ENCODE data around the gene FALEC. TPM values are rescaled to one million over a fixed set of nuclear protein-coding genes. Genes with fewer than 3 reads are reported as not detected.
A peak's percentile ranks its signal among the peaks of the same experiment; 100 is the strongest.

The FALEC gene
- total and polyA plus RNA-seq, 8 donors = 0.93 TPM; not detected in 7

DNA sequence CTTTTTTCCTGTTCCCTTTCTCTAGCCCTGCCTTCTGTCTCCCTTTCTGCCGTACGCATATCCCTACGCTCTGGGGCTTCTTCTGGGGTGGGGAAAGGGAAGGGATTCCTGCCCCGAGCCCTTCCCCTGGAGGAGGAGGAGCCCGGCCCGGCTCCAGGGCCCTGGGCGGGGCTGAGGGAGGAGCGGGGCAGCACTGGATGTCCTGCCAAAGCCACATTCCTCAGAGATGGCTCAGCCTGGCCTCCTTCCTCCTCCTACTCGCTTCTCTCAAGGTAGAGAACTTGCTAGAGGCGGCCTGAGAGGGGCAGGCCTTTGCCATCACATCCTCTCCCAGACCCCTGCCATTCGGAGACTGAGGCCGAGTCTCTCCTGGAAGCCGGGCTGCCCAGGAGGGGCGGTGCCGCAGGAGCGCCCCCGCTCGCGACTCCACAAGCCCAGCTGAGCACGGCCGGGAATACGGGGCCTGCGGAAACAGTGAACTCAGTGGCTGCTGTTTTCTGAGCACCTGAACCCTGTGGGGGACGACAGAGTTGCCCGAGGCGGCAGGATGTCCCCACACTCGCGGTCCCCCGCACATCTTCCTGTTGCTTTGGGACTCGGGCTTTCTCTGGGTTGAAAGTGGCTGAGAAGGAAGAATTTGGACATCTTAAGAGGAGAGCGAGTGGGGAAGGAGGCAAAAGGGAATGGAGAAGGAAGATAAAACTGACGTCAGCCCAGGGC lies 45.9 kb downstream of the FALEC start:
- H3K4me1 ChIP-seq = peaks cover 66 to 93% (median 79%) of the 10 kb centered on the region in 4 donors
- no peaks in the 10 kb centered on the region for H3K27me3 ChIP-seq
- H3K9me3 ChIP-seq = no peaks in the 10 kb centered on the region
- WGBS, 5 donors = 0 to 1% (median 0%) methylated on average over 23 to 32 of the region's 32 CpGs
- TF ChIP-seq POLR2AphosphoS5 (IDR thresholded peaks at IDR 0.05) (peak; percentile 95 to 99 (median 99)), POLR2A (IDR thresholded peaks at IDR 0.05) (peak in 2 of 4 donors; percentile 80 to 85), EP300 (IDR thresholded peaks at IDR 0.05) (peak; percentile 82)
- TF ChIP-seq, protein P1, sequence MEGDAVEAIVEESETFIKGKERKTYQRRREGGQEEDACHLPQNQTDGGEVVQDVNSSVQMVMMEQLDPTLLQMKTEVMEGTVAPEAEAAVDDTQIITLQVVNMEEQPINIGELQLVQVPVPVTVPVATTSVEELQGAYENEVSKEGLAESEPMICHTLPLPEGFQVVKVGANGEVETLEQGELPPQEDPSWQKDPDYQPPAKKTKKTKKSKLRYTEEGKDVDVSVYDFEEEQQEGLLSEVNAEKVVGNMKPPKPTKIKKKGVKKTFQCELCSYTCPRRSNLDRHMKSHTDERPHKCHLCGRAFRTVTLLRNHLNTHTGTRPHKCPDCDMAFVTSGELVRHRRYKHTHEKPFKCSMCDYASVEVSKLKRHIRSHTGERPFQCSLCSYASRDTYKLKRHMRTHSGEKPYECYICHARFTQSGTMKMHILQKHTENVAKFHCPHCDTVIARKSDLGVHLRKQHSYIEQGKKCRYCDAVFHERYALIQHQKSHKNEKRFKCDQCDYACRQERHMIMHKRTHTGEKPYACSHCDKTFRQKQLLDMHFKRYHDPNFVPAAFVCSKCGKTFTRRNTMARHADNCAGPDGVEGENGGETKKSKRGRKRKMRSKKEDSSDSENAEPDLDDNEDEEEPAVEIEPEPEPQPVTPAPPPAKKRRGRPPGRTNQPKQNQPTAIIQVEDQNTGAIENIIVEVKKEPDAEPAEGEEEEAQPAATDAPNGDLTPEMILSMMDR (IDR thresholded peaks at IDR 0.05) = peak in 2 of 7 experiments; percentile 10 to 39
- H3K27ac ChIP-seq = peak overlapping the region; percentile 92 to 100 (median 100)
- peak; percentile 96 to 98 for DNase-seq
- intact Hi-C loops (cut with DNase I; ENCODE audit: low total_unique reads) = no loop called here
- peaks cover 0 to 26% (median 20%) of the 10 kb centered on the region in 4 donors for H3K36me3 ChIP-seq
- H3K4me3 ChIP-seq = peak overlapping the region; percentile 34 to 60 (median 47)

DNA sequence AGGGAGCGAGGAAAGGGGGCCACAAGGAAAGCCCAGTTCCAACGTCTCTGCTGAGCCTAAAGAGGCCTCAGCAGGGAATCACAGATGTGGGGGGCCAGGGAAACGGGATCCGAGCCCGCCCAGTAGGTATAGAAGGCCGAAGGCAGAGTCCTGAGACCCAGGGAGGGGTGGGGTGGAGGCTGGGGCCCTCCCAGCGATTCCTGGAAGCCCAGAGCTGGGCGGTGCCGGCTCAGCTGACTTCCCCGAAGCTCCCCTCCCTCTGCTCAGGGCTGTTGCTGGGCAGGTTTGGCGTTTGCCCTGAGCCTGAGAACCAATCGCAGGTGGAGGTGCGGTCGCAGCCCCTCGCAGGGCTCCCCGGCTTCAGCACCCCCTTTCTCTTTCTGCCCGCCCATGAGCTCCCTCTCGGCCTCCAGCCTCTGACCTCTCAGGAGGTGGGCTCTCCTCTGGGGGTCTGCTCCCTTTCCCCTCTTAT lies 46.5 kb downstream of the FALEC start:
- Histone ChIP-seq H3K36me3 (peaks cover 0 to 20% (median 14%) of the 10 kb centered on the region in 4 donors), H3K27me3 (no peaks in the 10 kb centered on the region), H3K4me3 (peak overlapping the region; percentile 34 to 60 (median 47)), H3K27ac (peak overlapping the region; percentile 92 to 100 (median 100)), H3K9me3 (no peaks in the 10 kb centered on the region), H3K4me1 (peaks cover 72 to 93% (median 83%) of the 10 kb centered on the region in 4 donors)
- intact Hi-C loops (cut with DNase I; ENCODE audit: low total_unique reads) = no loop called here
- TF ChIP-seq, protein P1 (IDR thresholded peaks at IDR 0.05) = no peak
- peak; percentile 97 for TF ChIP-seq EP300 (IDR thresholded peaks at IDR 0.05)
- TF ChIP-seq POLR2AphosphoS5 (IDR thresholded peaks at IDR 0.05) = peak; percentile 92 to 98 (median 97)
- TF ChIP-seq POLR2A (IDR thresholded peaks at IDR 0.05) = no peak
- peak; percentile 95 to 98 for DNase-seq
- 0% methylated on average over 6 to 18 of the region's 18 CpGs for WGBS, 5 donors

DNA sequence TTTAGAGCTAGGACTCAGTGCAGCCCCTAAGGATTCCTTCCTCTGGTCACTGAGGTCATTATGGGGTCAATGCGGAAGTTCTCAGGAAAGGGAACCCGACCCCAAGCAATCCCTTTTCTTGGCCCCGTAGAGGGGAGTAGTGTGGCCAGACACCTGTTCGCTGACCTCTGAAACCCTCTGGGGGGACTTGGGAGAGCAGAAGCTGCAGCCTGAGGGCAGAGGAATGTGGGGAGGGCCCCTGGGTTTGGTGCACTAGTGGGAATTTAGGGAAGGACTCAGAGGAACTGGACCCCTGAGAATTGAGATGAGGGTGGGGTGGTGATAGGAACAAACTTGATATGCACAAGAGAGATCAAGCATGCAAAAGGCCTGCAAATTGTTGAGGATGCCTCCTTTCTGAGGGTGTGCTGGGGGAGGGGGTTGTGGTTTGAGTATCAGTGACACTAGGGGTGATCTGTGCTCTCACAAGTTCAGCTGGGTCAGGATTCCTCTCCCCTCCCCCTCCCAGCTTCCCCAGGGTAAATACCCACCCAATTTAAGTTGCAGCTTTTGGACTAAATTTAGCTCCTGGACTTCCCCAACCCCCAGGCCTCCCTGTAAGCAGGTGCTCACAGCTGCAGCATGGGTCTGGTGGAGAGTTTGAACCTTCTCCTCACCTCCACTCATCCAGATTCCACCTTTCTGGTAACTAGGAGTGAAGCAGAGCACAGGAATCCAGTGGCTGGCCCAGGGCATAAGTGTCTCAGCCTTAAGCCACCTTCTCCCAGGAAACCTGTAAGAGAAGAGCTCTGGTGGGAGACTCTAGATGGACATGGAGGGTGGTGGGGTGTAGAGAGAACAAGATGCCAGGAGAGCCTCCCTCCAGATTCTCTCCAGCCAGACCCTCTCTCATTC lies 47.1 kb downstream of the FALEC start:
- no peak for TF ChIP-seq EP300 (IDR thresholded peaks at IDR 0.05)
- TF ChIP-seq, protein P1 (IDR thresholded peaks at IDR 0.05) = no peak
- TF ChIP-seq POLR2AphosphoS5 (IDR thresholded peaks at IDR 0.05) = no peak
- no peak for TF ChIP-seq POLR2A (IDR thresholded peaks at IDR 0.05)
- no peaks in the 10 kb centered on the region for H3K27me3 ChIP-seq
- no peaks in the 10 kb centered on the region for H3K9me3 ChIP-seq
- H3K4me3 ChIP-seq = peak overlapping the region; percentile 34 to 60 (median 47)
- 8 to 19% (median 13%) methylated on average over 4 of the region's 4 CpGs for WGBS, 5 donors
- peak overlapping the region; percentile 92 to 100 (median 100) for H3K27ac ChIP-seq
- peaks cover 79 to 93% (median 89%) of the 10 kb centered on the region in 4 donors for H3K4me1 ChIP-seq
- H3K36me3 ChIP-seq = peaks cover 0 to 13% (median 7%) of the 10 kb centered on the region in 4 donors
- intact Hi-C loops (cut with DNase I; ENCODE audit: low total_unique reads) = no loop called here
- peak; percentile 51 to 80 for DNase-seq

Data from stomach (tissue), 9 donors.